PC-3 (cell line): ENCODE data around the gene RAB30.

Experiments used
- EZH2 ChIP-seq: fragments of 300-600 bp; sonication (generic); IDR thresholded peaks from one replicate; pipeline ENCODE4 v1.6.1; 2017; ENCODE audit warnings: antibody characterized with exemption, mild to moderate bottlenecking, low read length; ENCODE audit not compliant: unreplicated experiment
- EZH2phosphoT487 ChIP-seq: fragments of 300-600 bp; sonication (generic); IDR thresholded peaks from 2 replicates; pipeline ENCODE4 v1.6.1; 2018; ENCODE audit warnings: mild to moderate bottlenecking, antibody characterized with exemption, low read length, borderline replicate concordance
- TF ChIP-seq, protein P1 (sequence below): fragments of 300-600 bp; sonication (generic); conservative IDR thresholded peaks from 2 replicates; pipeline ENCODE4 v1.5.1; 2017; ENCODE audit warnings: antibody characterized with exemption, low read depth, mild to moderate bottlenecking, low read length

- TF ChIP-seq, protein P1, sequence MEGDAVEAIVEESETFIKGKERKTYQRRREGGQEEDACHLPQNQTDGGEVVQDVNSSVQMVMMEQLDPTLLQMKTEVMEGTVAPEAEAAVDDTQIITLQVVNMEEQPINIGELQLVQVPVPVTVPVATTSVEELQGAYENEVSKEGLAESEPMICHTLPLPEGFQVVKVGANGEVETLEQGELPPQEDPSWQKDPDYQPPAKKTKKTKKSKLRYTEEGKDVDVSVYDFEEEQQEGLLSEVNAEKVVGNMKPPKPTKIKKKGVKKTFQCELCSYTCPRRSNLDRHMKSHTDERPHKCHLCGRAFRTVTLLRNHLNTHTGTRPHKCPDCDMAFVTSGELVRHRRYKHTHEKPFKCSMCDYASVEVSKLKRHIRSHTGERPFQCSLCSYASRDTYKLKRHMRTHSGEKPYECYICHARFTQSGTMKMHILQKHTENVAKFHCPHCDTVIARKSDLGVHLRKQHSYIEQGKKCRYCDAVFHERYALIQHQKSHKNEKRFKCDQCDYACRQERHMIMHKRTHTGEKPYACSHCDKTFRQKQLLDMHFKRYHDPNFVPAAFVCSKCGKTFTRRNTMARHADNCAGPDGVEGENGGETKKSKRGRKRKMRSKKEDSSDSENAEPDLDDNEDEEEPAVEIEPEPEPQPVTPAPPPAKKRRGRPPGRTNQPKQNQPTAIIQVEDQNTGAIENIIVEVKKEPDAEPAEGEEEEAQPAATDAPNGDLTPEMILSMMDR, result no peak
- TF ChIP-seq EZH2 (no peak), EZH2phosphoT487 (no peak)
These were observed 76.5 kb downstream of the RAB30 start for GRCh38 chr11:82995235-82995634.
